Embryonic facial prominence (tissue), 1 donor: ENCODE results near the gene SPRR5.

Experiments
- DNase-seq: peaks from one replicate; pipeline ENCODE4 v3.0.0-alpha.2; 2016; ENCODE audit errors: extremely low spot score

The SPRR5 gene, protein sequence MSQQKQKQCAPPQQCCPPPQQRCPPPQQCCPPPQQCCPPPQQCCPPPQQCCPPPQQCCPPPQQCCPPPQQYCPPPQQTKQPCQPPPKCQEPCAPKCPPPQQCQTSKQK

DNA sequence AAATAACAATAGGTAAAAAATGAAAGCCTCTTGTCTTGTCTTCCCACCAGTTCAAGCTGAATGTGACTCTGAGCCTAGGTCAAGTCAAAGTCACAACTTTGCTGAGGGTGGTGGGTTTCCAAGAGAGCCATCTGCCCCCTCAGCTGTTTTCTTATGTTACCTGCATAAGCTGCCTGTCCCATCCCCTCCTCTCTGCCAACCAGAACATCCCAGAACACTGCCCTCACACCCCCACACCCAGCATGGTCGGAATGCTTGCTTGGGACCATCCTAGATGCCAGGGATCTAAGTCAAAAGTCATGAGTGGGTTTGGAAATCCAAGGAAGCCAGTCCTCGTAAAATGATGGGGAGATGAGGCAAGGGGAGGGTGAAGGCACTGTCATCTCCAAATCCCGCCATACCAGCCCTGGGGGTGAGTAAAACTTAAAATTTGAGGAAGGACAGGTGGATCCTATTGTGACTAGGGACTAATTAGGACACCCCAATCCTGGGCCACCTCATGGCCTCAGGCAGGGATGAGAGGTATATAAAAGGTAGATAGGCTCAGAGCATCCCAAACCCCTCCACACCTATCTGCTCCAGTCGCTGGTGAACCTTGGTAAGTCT lies at the start of gene SPRR5:
Gene SPRR5 (plus strand): TSS at position 556 of the 606 bp plus-strand sequence. CDS start 1,349 bp downstream, outside the sequence.
- DNase-seq, result no peak

DNA sequence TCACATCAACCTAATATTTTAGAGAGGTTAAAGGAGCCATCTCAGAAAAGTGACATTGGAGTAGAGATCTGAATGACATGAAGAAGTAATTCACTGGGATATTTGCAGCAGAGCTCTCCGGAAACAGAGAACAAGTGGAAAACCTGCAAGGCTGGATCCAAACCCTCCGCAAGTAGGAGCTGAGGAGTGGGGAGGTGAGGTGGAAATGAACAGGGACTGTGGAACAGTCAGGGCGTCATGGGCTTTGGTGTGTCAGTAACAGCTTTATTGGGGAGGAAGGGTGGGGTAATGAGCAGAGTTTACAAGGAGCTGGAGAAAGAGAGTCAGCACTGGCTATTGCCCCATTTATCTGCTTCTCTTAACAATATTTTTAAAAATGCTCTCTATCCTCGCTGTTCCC lies 48.0 kb upstream of the SPRR5 start:
- no peak for DNase-seq

DNA sequence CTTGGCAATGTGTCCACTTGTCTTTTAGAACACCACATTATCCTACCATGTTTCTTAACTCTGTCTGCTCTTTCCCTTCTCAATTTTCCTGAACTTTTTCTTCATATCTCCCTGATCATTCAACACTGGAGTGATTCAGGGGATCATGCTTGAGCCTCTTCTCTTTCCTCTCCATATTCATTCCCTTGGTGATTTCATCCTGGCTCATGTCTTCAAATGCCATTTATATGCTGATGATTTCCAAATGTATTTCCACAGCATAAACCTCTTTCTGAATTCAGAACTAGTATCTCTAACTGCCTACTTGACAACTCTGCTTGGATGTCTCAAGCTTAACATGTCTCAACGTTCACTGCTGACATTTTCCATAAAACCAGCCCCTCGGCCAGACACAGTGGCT lies 47.1 kb upstream of the SPRR5 start:
- DNase-seq, result no peak

DNA sequence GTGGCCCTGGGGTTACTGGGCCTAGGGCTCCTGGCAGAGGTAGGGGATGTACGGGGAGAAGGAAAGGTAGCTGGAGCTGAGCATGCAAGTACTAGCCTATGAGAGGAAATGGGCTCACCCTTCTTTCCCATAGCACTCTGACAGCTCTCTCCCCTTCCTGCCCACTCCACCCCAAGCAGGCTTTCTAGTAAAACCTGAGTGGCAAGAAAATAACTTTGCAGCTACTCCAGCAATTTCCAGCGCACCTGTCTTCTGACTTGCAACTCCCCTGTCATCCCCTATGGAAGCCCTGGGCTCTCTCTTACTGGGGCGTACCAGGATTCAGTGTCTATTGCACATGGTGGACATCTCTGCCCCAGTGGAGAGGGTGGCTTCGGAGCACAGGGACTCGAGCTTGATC lies 45.4 kb upstream of the SPRR5 start:
- DNase-seq, result no peak

DNA sequence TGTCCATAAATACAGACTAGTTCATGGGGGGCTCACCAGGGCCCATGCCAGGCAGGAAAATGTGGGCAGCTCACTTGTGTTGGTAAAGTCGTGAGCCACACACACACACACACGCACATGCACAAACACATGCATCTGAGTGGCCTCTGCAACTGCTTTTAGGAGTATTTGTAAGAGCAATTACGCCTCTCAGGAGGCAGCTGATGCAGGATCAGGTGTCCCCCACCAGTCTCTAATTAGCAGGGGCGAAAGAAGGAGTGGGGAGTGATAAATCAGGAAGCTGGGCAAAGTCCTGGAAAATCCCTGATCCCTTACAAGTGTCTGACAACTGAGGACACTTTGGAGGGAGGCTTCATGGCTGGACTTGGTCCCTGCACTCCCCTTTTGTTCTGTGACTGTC lies 44.4 kb upstream of the SPRR5 start:
- no peak for DNase-seq

DNA sequence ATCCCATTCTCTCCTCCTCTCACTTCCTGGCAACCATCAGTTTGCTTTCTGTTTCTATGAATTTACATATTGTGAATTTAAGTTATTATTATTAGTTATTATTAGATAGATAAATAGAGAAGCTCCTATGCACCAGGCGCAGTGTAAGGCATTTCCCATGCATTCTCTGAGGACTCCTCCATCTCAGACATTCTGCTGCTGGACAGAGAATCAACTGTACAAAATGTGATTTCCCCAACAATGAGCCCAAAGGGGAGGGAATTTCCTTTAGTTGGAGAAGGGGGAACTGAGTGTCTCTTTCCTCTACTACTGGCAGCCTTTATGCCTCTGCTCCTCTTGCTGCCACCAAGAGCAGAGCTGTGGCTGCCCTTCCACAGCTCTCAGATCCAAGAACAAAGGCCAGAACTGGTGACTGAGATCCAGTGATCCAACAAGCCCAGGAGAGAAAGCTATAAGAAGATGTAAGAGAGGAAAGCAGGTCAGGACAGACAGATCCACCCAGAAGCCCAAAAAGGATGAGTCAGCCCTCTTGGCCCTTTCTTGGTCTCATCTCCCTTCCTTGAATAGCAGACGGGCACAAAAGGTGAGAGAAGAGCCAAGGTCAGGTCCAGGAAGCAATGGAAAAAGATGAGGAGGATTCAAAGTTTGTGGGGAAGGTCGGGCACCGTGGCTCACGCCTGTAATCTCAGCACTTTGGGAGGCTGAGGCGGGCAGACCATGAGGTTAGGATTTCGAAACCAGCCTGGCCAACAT lies 42.1 kb upstream of the SPRR5 start:
- no peak for DNase-seq

DNA sequence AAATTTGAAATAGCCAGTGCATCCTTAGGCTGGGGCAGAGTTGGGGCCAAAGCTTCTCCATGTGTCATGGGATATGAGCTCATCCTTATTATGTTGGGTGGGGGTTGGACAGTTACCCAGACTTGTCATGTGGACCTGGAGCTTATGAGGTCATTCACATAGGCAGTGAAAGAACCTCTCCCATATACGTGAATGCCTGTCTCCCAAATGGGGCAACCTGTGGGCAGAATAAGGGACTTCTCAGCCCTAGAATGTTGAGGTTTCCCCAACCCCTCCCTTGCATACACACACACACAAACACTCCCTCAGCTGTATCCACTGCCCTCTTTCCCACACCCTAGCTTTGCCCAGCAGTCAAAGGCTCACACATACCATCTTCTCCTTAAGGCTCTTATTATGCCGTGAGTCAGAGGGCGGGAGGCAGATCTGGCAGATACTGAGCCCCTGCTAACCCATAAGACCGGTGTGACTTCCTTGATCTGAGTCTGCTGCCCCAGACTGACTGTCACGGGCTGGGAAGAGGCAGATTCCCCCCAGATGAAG lies 40.9 kb upstream of the SPRR5 start:
- no peak for DNase-seq

DNA sequence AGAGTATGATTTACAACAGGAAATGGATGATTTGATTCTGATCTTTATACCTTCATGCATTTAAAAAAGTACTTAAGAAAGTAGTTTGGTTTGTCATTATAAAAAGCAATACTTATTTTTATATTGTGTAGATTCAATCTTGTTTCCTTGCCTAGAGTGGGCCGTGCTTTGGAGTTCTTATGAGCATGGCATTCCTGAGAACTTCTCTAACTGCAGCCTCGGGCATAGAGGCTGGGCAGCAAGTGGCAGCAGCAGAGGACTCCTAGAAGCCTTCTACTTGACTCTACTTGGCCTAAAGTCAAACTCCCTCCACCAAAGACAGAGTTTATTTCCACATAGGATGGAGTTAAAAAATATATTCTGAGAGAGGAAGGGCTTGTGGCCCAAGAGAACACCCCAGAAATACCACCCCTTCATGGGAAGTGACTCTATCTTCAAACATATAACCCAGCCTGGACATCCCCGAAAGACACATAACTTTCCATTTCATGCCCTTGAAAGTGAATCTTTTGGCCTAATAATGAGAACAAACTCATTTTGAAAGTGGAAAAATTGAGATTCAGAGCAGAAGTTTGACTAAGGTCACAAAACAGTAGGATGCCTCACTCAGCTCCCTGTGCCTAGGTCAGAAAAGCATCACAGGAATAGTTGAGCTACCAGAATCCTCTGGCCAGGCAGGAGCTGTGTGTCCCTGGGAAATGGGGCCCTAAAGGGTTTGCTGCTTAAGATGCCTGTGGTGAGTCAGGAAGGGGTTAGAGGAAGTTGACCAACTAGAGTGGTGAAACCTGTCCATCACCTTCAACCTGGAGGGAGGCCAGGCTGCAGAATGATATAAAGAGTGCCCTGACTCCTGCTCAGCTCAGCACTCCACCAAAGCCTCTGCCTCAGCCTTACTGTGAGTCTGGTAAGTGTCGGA lies 39.1 kb upstream of the SPRR5 start, which contains the start of gene IVL:
Gene IVL (plus strand): TSS at position 861 of the 916 bp plus-strand sequence. CDS start 1,252 bp downstream, outside the sequence.
- DNase-seq, result no peak

DNA sequence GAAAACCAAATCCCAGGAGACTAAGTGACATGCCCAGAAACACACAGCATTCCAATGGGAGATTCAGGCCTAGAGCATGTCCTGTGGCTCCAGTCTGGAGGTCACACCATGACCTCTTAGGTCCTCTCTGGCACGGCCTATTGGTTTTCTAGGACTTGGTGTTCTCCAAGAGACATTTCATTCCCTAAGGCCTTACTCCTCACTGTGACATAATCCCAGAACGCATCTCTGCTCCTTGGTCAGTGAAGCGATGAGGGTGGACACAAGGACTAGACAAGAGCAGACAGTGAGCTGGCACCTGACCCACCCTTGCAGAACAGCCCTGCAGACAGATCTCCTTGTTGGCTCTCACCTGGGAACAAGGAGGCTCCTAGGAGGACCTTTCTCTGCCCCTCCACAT lies 37.8 kb upstream of the SPRR5 start:
- DNase-seq, result no peak

DNA sequence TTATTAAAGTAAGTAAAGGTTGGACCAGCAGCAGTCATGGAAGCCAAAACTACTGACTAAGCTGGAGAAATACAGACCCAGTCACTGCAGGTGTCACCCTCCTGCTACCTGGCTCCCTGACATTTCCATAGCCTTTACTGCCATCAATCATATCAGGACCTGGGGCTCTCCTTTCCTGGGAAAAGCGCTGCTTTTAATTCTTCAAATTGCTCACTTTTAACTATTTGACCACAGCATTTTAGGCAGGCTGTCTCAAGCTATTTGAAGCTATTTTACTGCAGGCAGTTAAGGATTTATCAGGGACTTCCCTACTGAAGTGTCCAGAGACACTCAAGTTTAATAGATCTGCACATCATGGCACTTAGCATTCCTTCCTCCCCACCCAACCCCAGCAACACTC lies 34.5 kb upstream of the SPRR5 start:
- no peak for DNase-seq

DNA sequence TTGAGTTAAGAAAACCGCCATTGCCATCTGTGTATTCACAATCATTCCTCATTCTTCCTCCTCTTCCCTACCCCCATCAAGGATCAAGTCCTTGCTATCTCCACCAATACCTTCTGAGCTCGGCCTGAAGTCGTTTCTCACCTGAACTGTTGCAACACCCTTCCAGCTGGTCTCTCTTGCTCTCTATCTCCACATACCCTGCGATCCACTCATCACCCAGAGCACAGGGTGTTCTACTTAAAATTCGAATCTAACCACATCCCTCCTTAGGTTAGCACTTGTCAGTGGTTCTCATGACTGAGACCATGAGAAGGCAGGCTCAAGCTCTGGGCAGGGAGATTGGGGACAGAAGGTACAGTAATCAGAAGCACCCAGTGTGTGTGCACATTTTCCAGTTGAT lies 34.1 kb upstream of the SPRR5 start:
- DNase-seq, result no peak

DNA sequence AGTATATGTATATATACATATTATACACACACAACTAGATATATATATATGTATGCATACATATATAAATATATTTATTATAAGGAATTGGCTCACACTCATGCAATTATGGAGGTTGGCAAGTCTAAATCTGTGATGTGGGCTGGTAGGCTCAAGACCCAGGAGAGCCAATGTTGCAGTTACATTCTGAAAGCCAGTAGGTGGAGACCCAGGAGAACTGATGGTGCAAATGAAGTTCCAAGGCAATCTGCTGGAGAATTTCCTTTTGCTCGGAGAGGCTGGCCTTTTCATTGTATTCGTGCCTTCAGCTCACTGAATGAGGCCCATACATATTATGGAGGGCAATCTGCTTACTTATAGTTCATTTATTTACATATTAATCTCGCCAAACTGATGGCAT lies 29.2 kb upstream of the SPRR5 start:
- no peak for DNase-seq

DNA sequence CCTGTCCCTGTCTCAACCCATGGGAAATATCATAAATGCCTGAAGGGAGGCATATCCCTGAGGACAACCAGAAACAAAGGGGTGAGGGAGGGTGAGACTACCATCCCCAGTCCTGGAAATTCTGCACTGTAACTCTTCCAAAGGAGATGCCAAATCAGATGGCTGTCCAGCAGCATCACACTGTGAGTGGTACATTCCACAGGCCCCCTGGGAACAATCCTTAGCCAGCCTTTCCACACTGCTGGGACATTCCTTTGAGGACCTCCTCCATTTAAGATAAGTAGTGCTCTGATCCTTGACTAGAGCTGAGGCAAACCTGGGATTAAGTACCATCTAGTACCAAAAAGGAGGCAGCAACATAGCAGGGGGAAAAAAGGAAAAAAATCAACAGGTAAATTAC lies 27.9 kb upstream of the SPRR5 start:
- DNase-seq, result no peak

DNA sequence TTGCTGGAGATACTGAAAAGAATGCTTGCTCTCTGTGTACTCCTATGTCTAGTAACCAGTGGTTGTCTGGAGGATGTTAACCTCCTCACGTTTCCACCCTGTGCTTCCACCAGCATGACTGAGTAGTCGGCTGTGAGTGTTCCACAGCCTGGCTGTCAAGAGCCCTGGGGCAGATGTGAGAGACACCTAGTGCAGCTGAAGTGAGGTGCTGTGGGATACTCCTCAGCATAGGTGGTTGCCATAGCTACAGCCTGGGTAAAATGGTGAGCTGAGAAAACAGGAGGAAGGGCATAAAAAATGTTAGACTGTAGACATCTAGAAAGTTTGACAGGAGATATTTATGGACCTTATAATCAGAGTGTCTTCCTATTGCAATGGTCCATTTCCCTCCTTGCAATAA lies 22.8 kb upstream of the SPRR5 start:
- DNase-seq, result no peak

DNA sequence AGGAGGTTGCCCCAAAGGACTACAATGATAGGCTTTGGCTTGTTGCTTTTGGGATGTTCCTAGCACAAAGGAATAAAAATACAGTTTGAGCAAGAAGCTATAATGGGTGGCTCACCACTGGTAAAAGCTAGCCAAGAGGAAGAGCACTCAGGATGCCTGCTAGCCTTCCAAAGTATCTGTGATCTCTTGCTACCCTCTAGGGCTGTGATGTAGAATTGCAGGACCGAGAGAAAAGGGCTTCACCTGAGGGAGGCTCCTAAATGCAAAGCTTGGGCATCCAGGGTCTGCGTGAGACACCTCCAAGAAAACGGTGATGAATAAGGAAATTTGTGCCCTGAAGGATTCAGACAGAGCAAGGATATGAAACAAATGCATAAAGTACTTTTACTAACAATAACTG lies 20.9 kb upstream of the SPRR5 start:
- DNase-seq, result no peak

DNA sequence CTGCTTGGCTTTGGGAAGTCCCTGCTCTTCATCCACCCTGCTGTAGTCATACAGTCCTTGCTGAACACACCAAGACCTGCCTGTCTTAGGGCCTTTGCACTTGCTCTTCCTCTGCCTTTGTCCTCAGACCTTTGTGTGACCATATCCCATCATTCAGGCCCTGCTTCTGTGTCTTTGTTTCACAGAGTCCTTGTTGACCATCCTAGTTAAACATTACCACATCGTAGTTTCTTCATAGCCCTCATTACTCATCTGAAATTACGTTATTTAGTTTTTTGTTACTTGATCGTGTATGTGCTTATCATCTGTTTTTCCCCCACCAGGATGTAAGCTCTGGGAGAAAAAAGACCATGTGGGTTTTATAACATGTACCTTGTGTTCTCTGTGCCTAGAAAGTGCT lies 18.3 kb upstream of the SPRR5 start:
- DNase-seq, result no peak

DNA sequence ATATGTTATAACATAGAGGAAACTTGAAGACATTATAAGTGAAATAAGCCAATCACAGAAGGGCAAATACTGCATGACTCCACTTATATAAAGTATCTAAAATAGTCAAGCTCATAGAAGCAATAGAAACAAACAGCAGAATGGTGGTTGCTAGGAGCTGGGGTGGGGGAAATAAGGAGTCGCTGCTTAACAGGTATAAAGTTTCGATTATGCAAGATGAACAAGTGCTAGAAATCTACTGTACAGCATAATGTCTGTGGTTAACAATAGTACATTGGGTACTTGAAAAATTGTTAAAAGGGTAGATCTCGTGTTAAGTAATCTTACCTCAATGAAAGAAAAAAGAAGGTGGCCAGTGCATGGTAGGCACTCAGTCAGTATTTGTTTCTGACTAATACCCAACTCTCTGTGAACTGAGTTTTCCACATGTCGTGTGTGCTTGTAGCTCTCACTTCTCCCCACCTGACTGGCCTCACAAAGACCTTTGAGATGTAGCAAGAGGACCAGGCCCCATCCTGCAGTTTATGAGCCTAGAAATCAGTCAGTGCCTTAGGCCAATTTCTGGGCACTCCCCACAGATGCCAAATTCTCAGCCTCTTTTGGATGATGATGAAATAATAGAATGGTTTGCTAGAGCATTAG lies 14.7 kb upstream of the SPRR5 start:
- DNase-seq, result no peak

DNA sequence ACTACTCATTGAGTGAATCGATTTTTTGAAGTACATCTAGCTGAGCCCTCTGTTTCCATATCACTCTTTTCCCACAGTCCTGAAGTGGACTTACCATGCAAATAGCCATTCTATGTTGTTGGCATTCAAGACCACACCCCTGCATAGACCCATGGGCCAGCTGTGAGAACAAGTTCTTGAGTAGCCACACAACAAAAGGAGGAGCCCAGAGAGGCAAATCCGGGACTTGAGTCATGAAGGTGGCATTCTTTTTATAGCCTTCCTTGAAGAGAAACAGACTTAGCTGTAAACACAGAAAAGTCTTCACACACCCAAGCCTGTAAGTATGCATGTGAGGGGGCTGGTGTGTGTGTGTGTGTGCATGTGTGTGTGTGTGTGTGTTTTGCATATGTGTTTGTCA lies 13.8 kb upstream of the SPRR5 start:
- no peak for DNase-seq

DNA sequence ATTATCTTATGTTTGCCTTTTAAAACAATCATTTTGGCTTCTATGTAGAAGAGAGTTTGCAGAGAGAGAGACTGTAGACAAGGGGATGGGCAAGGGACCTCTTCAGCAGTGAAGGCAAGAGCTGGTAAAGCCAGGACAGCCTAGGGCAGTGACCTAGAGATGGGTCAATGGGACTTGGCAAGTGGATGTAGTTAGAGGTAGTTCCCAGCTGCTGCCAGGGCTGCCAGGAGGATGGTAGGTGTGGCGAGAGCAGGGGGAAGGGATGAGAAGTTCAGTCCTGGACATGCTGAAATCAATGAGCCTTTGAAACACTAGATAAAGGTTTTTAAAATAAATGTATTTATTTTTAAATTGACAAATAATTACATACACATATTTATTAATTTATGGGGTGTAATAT lies 6.4 kb upstream of the SPRR5 start:
- DNase-seq, result no peak

DNA sequence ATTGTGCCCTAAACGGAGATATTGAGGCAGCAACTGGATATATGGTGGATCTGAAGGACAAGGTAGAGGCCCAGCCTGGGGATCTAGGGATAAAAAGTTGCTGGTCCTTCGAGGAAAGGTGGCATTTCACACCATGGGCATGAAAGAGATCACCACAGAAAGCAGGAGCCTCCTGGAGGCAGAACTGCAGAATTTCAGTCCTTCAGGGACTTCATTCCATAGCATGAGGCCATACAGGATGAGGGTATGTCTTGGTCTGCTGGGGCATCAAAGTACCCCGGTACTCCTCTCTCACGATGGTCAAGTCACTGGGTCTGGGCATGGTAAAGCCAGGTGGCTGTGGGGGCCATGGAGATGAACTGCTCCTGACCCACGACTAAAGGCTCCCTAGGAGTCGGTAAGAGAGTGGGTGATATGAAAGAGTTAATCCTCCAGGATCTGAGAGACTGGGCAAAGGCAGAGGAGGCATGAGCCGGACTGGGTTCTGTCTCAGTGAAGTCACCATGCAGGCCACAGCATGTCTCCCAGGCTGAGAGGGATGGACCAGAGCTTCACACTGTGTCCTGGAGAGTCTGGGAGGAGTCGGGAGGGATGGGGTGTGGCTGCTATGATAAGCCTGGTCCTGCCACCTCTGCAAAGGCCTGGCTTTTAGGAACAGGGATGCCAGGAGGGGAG lies 5.8 kb upstream of the SPRR5 start:
- DNase-seq, result no peak

DNA sequence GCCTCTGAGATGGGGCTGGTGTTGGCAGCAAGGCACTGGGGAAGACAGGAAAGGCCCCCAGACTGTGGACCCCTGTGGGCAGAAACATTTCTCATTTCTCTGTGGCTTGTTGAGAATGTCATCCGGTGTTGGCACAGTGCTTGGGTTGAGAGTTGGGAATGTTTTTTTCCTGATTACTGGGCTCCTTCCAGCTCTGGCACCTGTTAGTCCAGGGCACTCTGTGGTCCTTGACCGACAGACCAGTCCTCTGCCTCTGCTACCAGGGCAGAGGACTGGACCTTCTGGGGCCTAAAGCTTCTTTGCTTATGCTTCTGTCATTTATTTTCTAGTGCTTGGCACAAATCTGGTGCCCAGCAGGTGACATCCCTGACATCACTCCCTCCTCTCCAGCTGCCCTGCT lies 4.8 kb upstream of the SPRR5 start:
- no peak for DNase-seq
